Smooth muscle cell of the brain vasculature (primary cell): ENCODE data around the gene GNG7.
"Not testable (repeated sequence)": the region's sequence is repeated elsewhere in the genome, so short reads cannot be mapped to it uniquely, and the experiment has no call there.

Experiments used
- DNase-seq: peaks from one replicate; pipeline ENCODE4 v3.0.0-alpha.2; 2012; ENCODE audit warnings: low read depth, low spot score

GNG7 gene

GRCh38 chr19:2484178-2484937 lies 218.1 kb downstream of the GNG7 start:
- DNase-seq: no peak

DNA sequence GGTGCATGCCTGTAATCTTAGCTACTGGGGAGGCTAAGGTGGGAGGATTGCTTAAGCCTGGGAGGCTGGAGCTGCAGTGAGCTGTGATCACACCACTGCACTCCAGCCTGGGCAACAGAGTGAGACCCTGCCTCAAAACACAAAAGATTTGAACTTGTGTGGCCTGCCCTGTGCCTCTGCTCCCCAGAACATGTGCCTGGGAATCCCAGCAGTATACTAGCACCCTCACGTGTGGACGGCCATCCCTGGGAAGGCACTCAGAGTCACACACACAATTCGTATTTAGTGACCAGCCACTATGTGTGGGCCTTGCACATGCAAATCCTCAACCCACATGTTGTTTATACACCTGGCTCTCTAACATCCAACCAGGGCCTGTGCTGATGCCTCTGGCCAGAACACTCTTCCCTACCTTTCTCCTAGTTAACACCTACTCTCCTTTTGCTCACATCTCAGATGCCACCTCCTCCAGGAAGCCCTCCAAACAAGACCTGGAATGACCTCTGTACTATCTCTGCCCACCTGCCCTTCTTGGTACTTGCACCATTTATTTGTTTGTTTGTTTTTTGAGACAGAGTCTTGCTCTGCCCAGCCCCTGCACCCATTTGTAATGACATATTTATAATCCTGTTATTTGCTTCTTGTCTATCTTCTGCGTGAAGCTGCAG lies 218.9 kb downstream of the GNG7 start:
- DNase-seq: no peak

DNA sequence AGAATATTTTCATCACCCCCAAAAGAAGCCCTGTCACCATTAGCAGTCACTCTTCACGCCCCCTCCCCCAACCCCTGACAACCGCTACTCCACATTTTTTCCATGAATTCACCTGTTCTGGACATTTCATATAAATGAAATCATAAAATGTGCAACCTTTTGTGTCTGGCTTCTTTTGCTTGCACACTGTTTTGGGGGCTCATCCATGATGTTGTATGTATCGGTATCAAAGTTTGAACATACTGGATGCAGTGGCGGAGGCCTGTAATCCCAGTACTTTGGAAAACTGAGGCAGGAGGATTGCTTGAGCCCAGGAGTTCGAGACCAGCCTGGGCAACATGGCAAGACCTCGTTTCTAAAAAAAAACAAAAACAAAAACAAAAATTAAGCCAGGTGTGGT lies 219.4 kb downstream of the GNG7 start:
- DNase-seq: no peak

GRCh38 chr19:2482354-2483038 lies 220.0 kb downstream of the GNG7 start:
- no peak for DNase-seq

GRCh38 chr19:2481466-2481865 lies 221.0 kb downstream of the GNG7 start:
- no peak for DNase-seq

- no peak for DNase-seq
These were observed 222.8 kb downstream of the GNG7 start for GRCh38 chr19:2479556-2480194.

DNA sequence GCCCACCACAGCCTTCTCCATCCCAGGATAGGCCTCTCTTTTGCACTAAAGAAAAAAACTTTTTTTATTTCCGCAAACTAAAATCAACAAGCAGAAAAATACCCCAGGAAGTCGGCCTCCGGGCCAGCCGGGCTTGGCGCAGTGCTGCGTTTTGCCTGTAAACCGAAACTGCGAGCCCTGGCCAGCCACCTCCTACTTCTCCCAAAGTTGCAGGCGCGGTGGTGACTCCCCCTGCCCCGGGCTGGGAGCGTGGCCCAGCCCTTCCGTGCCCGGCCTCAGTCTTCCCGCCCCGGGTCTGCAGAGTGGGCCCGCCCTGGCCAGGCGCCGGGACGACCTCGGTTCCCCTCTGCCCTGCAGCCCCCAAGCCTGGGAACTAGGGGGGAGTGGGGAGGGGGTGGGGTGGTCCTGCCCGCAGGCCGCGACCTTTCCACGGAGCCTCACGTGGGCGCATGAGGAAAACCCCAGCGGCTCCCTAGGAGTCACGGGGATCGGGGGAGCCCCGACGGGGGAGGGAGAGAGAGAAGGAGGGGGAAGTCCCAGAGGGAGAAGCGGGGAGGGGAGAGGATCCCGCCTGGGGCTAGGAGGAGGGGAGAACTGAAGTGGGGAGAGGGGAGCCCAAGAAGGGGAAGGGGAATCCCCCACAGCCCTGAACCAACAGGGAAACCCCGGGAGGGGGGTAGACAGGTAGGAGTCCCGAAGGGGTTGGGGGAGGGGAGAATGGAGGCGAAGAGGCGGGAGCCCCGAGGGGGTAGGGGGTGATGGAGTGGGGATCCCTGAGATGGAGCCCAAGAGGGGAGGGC lies 223.5 kb downstream of the GNG7 start:
- DNase-seq: no peak

GRCh38 chr19:2478278-2478755 lies 224.2 kb downstream of the GNG7 start:
- DNase-seq: no peak

DNA sequence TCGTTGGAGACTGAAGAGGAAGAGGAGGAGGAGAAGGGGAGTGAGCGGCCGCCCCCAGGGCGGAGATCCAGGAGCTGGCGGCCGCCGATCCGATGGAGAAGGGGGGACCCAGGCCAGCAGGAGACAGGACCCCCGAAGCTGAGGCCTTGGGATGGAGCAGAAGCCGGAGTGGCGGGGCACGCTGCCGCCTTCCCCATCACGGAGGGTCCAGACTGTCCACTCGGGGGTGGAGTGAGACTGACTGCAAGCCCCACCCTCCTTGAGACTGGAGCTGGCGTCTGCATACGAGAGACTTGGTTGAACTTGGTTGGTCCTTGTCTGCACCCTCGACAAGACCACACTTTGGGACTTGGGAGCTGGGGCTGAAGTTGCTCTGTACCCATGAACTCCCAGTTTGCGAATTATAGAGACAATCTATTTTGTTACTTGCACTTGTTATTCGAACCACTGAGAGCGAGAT lies 224.7 kb downstream of the GNG7 start:
- no peak for DNase-seq

DNA sequence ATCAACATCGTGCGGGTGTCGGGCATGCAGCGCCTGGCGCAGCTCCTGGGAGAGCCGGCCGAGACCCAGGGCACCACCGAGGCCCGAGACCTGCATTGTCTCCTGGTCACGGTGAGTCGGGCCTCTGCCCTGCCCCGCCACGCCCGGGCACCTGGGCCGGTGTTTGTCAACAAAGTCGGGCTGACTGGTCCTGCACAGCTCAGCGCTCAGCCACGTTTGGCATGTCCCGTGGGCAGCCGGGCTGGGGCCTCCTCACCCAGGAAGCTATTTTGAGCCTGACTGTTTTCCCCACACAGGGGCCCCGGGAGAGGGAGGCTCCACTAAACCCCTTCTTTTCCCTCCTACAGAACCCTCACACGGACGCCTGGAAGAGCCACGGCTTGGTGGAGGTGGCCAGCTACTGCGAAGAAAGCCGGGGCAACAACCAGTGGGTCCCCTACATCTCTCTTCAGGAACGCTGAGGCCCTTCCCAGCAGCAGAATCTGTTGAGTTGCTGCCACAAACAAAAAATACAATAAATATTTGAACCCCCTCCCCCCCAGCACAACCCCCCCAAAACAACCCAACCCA lies 225.3 kb downstream of the GNG7 start:
- no peak for DNase-seq

DNA sequence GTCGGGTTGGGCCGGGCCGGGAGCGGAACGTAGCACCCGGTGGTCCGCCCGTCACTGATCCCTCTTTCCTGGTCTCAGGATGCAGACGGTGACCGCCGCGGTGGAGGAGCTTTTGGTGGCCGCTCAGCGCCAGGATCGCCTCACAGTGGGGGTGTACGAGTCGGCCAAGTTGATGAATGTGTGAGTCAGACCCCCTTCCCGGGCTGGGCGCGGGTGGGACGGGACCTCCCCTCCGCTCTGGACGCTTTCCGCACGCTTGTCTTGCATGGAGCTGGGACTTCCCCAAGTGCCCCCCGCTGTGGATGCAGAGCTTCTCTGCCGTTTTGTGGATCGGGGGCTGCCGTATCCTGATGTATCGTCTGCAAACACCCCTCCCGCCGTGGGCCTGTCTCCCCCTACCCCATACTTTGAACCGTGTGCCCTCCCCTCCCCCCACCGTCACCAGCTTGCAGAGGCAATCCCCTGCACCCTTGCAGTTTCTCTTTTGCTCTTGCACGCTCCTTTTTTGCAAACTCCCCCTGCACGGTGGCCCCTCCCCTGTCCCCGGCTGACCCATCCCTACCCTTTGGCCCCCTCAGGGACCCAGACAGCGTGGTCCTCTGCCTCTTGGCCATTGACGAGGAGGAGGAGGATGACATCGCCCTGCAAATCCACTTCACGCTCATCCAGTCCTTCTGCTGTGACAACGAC lies 225.9 kb downstream of the GNG7 start:
- peak; percentile 83 for DNase-seq

DNA sequence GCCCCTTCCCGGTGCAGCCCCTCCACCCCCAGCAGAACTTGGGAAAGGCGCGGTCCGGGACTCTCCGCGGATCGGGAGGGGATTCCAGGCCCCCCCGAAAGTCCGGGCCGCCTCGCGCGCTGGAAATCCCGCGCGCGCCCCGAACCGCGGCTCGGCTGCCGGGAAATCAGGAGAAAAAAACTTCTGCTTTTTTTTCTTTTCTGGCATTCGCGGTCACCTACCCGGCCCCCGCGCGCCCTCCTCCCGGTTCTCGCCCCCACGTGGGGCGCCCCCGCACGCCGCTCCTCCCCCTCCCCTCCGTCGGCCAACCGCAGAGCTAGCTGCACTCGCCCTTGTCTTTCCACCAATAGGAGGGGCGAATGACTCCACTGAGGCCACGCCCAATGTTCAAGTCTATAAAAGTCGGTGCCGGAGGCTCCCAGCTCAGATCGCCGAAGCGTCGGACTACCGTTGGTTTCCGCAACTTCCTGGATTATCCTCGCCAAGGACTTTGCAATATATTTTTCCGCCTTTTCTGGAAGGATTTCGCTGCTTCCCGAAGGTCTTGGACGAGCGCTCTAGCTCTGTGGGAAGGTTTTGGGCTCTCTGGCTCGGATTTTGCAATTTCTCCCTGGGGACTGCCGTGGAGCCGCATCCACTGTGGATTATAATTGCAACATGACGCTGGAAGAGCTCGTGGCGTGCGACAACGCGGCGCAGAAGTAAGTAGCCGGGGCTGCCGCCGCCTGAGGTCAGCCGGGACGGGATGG lies 226.6 kb downstream of the GNG7 start, which contains the start of gene GADD45B:
Gene GADD45B (plus strand): TSS at position 426 of the 749 bp plus-strand sequence. CDS start 232 bp downstream, at position 658.
- peak; percentile 97 for DNase-seq

DNA sequence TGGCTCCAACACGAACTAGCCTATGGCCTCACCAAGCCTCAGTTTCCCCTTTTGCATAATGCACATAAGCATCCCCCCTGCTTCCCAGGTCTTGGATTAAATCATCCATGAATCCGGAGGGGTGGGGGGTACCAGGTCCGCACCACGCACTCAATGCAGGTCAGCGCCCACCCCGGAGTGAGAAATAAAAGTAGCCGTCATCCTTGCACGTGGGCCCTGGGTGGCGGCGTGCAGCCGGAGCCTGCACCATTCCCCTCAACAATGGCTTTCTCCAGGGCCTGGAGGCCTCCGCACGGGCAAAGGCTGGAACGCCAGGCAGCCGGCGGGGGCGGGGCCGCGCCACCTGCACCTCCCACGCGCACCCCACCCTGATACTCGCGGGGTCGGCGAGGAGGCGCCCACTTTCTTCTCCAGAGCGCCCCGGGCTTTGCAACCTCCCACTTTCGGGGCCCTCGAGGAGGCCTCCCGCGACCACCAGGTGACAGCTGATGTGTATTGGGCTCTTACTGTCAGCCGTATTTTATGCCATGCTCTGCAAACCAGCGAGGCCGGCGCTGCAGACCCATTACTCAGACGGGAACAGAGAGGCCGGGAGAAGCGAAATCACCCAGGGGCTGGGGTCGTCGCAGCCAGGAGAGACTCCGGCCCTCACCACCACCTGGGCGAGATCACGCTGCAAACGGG lies 227.3 kb downstream of the GNG7 start:
- no peak for DNase-seq

DNA sequence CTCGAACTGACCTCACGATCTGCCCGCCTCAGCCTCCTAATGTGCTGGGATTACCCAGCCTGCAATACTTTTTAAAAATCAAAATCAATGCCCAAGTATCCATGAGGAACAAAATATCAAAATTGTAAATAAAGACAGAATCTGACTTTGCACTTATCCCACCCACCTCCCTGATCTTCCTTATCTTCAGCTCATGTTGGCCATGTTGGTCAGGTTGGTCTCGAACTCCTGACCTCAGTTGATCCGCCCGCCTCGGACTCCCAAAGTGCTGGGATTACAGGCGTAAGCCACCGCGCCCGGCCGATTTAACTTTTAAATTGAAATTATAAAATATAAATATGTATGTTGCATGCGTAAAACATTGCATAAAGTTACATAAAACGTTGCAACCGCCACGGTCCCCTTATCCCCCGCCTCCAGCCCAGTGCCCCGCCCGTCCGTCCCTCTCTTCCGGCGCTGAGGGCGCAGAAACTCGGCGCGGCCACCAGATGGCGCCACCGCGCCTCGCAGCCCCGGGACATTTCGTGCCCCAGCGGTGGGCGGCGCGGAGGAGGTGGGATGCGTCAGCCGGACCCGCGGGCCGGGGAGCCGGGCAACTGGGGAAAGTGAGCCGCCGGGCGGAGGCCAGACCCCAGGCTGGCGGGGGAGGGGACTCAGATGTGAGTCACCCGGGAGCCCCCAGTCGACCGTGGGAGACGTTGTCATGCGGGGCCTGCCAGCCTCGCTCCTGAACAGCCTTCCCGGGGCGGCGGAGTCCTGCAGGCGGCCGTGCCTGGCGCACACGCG lies 228.1 kb downstream of the GNG7 start:
- no peak for DNase-seq

DNA sequence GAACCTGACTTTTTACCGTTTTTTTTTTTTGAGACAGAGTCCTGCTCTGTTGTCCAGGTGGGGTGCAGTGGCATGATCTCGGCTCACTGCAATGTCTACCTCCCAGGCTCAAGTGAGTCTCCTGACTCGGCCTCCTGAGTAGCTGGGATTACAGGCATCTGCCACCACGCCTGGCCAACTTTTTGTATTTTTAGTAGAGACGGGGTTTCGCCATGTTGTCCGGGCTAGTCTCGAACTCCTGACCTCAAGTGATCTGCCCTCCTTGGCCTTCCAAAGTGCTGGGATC lies 232.6 kb downstream of the GNG7 start:
- not testable (repeated sequence) for DNase-seq

GRCh38 chr19:2469102-2469914 lies 233.2 kb downstream of the GNG7 start:
- DNase-seq: no peak

GRCh38 chr19:2468596-2468995 lies 233.9 kb downstream of the GNG7 start:
- no peak for DNase-seq
